ENCODE results near the gene NUDT5.

- TF ChIP-seq POLR2A (IDR thresholded peaks at IDR 0.05): no peak
- no peak for TF ChIP-seq CTCF (IDR thresholded peaks at IDR 0.05)
Measured at GRCh38 chr10:12237265-12238220, 41.9 kb upstream of the NUDT5 start.

Data from Peyer's patch (tissue), 4 donors.